Forelimb muscle (tissue), 1 donor: ENCODE results near the gene KIF5B. TPM values are rescaled to one million over a fixed set of nuclear protein-coding genes. Genes with fewer than 3 reads are reported as not detected.
"Not testable (repeated sequence)": the region's sequence is repeated elsewhere in the genome, so short reads cannot be mapped to it uniquely, and the experiment has no call there.

Experiments
- DNase-seq: peaks from one replicate; pipeline ENCODE4 v3.0.0-alpha.2; 2013; ENCODE audit warnings: low read depth
- polyA plus RNA-seq: library from polyadenylated mRNA; unstranded; fragments of 120-200 nt; gene quantifications from one replicate; pipeline ENCODE4 v1.2.1, GENCODE V29; 2013; ENCODE audit not compliant: insufficient read length

The KIF5B gene
- polyA plus RNA-seq, 1 donor, result 124 TPM

- no peak for DNase-seq
Measured at GRCh38 chr10:32015386-32015785, 40.8 kb downstream of the KIF5B start.

GRCh38 chr10:32007026-32007425 is 49.2 kb downstream of the KIF5B start:
- DNase-seq, result no peak

- peak; percentile 19 for DNase-seq
Measured at GRCh38 chr10:32005050-32005449, 51.2 kb downstream of the KIF5B start.

GRCh38 chr10:32004161-32004591 is 52.0 kb downstream of the KIF5B start:
- DNase-seq, result peak; percentile 5

- no peak for DNase-seq
Measured at GRCh38 chr10:32002531-32002930, 53.7 kb downstream of the KIF5B start.

- DNase-seq, result no peak
Measured at GRCh38 chr10:32000937-32001336, 55.3 kb downstream of the KIF5B start.

- no peak for DNase-seq
Measured at GRCh38 chr10:31999836-32000235, 56.4 kb downstream of the KIF5B start.

GRCh38 chr10:31999070-31999660 is 57.1 kb downstream of the KIF5B start:
- no peak for DNase-seq

GRCh38 chr10:31994926-31995325 is 61.3 kb downstream of the KIF5B start:
- no peak for DNase-seq

- no peak for DNase-seq
Measured at GRCh38 chr10:31990937-31991336, 65.3 kb downstream of the KIF5B start.

- not testable (repeated sequence) for DNase-seq
Measured at GRCh38 chr10:31987786-31988185, 68.4 kb downstream of the KIF5B start.

- no peak for DNase-seq
Measured at GRCh38 chr10:31982111-31982510, 74.1 kb downstream of the KIF5B start.

GRCh38 chr10:31980471-31980870 is 75.8 kb downstream of the KIF5B start:
- DNase-seq, result no peak

GRCh38 chr10:31979071-31979470 is 77.2 kb downstream of the KIF5B start:
- DNase-seq, result not testable (repeated sequence)

GRCh38 chr10:31978156-31978483 is 78.1 kb downstream of the KIF5B start:
- DNase-seq, result no peak

GRCh38 chr10:31977440-31978155 is 78.6 kb downstream of the KIF5B start:
- DNase-seq, result no peak

- no peak for DNase-seq
Measured at GRCh38 chr10:31975157-31975765, 81.0 kb downstream of the KIF5B start.

GRCh38 chr10:31974434-31975124 is 81.6 kb downstream of the KIF5B start:
- no peak for DNase-seq

GRCh38 chr10:31972519-31973041 is 83.6 kb downstream of the KIF5B start:
- DNase-seq, result no peak

GRCh38 chr10:31969847-31970246 is 86.4 kb downstream of the KIF5B start:
- DNase-seq, result not testable (repeated sequence)

- DNase-seq, result no peak
Measured at GRCh38 chr10:31963589-31963980, 92.6 kb downstream of the KIF5B start.

GRCh38 chr10:31962826-31963588 is 93.2 kb downstream of the KIF5B start:
- no peak for DNase-seq
